ENCODE results near the gene PLA2G2D.

GRCh38 chr1:20119347-20119746, at the start of gene PLA2G2D:
- no peak for TF ChIP-seq REST (IDR thresholded peaks at IDR 0.05; ENCODE audit: insufficient read depth in 1 of 2, low read depth in 2 of 2, low read length in 2 of 2)
- TF ChIP-seq POLR2AphosphoS5 (IDR thresholded peaks at IDR 0.05; ENCODE audit: low read depth, low read length), result no peak
- TF ChIP-seq TAF1 (IDR thresholded peaks at IDR 0.05; ENCODE audit: borderline replicate concordance, insufficient read depth, low read length), result no peak
- TF ChIP-seq SIN3A (IDR thresholded peaks at IDR 0.05; ENCODE audit: borderline replicate concordance, insufficient read depth, low read length), result no peak
- no peak for TF ChIP-seq FOXP2 (optimal IDR thresholded peaks at IDR 0.05; ENCODE audit: borderline replicate concordance, extremely low read depth, extremely low read length, insufficient read depth)
